ENCODE measurements around the gene GUCD1. TPM values are rescaled to one million over a fixed set of nuclear protein-coding genes. Genes with fewer than 3 reads are reported as not detected.

The GUCD1 gene
- total RNA-seq, 1 donor, result 96.6 TPM

DNA sequence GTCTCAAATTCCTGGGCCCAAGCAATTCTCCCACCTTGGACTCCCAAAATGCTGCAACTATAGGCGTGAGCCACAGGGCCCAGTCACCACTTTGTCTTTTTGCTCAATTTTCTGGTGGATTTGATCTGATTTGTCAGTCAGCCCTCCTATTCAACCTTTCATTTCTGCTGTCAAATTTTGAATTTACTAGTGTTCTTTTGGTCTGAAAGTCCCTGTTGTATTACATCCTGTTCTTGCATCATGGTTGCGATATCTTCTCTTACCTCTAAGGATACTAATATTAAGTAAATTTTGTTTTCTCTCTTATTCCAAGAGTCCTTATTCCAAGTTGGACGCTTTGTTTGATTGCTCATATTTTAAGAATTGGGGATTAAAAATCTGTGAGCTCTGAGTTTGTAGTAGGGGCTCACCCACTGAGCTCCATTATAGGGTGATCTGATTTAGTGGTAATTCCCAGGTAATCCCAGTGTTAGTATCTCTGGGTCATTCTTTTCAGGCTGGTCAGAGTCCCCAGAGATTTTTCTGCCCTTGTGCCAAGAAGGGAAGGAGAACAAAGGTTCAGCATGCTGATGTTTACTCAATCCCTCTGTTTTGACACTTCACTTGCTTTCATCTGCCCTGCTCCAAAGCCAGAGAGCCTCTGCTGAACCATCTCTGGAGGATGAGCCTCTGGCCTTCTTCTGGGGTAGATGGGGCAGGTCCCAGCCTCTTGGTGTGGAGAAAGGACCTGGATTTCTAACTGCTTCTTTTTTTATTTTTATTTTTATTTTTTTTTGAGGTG lies 49.8 kb downstream of the GUCD1 start:
- no peak overlapping the region for H3K4me3 ChIP-seq (ENCODE audit: low read depth, low read length)
- TF ChIP-seq, protein P1, sequence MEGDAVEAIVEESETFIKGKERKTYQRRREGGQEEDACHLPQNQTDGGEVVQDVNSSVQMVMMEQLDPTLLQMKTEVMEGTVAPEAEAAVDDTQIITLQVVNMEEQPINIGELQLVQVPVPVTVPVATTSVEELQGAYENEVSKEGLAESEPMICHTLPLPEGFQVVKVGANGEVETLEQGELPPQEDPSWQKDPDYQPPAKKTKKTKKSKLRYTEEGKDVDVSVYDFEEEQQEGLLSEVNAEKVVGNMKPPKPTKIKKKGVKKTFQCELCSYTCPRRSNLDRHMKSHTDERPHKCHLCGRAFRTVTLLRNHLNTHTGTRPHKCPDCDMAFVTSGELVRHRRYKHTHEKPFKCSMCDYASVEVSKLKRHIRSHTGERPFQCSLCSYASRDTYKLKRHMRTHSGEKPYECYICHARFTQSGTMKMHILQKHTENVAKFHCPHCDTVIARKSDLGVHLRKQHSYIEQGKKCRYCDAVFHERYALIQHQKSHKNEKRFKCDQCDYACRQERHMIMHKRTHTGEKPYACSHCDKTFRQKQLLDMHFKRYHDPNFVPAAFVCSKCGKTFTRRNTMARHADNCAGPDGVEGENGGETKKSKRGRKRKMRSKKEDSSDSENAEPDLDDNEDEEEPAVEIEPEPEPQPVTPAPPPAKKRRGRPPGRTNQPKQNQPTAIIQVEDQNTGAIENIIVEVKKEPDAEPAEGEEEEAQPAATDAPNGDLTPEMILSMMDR (IDR thresholded peaks at IDR 0.05; ENCODE audit: insufficient read depth, low read length), result no peak
- peak; percentile 51 for DNase-seq (ENCODE audit: low read depth)

- DNase-seq (ENCODE audit: low read depth), result no peak
- TF ChIP-seq, protein P1 (IDR thresholded peaks at IDR 0.05; ENCODE audit: insufficient read depth, low read length), result no peak
- no peak overlapping the region for H3K4me3 ChIP-seq (ENCODE audit: low read depth, low read length)
These were observed 50.4 kb downstream of the GUCD1 start for GRCh38 chr22:24504540-24504939.

DNA sequence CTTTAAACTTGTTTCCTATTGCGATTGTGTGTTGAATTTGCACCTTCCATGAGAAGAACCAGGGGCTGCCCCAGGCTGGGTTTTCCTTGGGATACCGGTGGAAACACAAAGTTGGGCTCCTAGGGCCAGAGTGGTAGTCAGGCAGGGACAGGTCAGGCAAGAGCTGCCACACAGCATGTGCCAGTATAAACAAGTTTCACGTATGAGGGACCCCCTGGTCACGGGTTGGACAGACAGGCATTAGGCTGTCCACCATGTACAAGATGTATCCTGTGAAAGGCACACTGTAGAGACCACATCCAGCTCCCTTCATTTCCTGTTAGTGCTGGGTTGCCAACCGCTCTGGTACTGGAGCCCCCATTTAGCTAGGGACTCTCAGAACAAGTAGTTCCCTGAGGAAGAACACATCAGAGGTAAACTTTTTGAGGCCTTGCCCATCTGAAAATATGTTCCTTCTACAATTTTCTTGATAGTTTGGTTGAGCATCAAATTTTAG lies 51.0 kb downstream of the GUCD1 start:
- no peak overlapping the region for H3K4me3 ChIP-seq (ENCODE audit: low read depth, low read length)
- TF ChIP-seq, protein P1 (IDR thresholded peaks at IDR 0.05; ENCODE audit: insufficient read depth, low read length), result no peak
- DNase-seq (ENCODE audit: low read depth), result no peak

DNA sequence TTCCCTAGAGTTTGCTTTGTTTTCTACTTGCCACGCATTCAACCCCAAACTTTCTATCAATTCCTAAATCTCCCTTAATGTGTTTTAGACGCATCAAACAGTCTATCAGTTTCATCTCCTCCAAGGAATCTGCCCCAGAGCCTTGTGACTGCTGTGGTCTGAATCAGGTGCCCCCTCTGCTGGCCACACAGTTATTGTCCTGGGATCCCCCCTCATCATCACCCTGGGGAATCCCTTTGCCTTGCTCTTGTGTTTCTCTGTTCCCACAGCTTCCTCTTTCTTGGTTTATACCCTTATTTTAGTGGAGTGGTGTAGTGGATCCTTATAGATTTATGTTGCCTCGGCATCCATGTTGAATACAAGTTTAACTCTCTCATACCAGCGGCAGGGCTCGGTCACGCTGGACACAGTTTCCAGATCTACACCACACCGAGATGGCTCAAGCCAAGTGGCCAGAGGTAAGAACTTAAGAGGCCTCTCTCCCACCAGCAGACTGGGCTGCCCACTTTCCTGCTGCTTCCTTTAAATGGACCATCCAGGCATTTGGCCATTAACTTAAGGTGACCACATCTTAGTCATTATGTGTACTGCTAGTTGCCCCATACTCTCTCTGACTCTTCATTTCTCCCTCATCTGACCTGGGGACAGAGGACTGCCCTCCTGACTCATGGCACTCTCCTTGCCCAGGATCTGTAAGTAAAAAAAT lies 51.6 kb downstream of the GUCD1 start:
- no peak overlapping the region for H3K4me3 ChIP-seq (ENCODE audit: low read depth, low read length)
- peak; percentile 65 for DNase-seq (ENCODE audit: low read depth)
- TF ChIP-seq, protein P1 (IDR thresholded peaks at IDR 0.05; ENCODE audit: insufficient read depth, low read length), result peak; percentile 72

DNA sequence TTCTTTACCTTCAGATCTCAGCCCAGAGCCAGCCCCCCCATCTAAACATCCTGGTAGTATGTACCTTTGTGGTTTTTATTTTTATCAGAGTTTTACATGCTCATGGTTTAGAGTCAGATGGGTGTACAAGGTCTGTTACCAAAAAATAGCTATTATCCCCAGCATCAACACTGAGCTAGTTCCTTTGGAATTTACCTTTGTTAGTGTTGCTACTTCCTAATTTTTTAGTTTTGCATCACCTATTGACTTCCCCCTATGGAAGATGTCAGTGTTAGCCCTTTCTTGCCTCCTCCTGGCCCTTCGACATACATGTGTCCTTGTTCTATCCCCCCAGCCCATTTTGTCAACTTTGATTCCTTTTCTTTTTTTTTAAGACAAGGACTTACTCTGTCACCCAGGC lies 52.4 kb downstream of the GUCD1 start:
- TF ChIP-seq, protein P1 (IDR thresholded peaks at IDR 0.05; ENCODE audit: insufficient read depth, low read length), result no peak
- DNase-seq (ENCODE audit: low read depth), result no peak
- no peak overlapping the region for H3K4me3 ChIP-seq (ENCODE audit: low read depth, low read length)

DNA sequence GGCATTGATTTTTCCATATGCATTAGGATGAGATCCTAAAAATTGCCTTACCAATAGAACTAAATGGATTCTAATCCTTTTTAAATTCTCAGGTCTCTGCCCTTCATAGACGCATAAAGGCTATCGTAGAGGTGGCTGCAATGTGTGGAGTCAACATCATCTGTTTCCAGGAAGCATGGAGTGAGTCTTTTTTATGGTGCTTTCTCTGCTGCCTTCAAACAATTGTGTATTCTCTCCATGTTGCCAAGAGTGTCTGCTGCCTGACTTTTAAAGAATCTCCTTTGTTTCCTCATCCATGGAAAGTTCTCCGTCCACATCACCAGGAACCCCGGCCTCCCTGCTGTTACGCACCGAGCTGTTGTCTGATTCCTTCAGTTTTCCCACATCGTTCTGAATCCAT lies 52.9 kb downstream of the GUCD1 start:
- DNase-seq (ENCODE audit: low read depth), result no peak
- no peak overlapping the region for H3K4me3 ChIP-seq (ENCODE audit: low read depth, low read length)
- TF ChIP-seq, protein P1 (IDR thresholded peaks at IDR 0.05; ENCODE audit: insufficient read depth, low read length), result no peak

All from fibroblast of the aortic adventitia (primary cell).